K562 (cell line): Measurements from ENCODE around the gene FSTL4. TPM values are rescaled to one million over a fixed set of nuclear protein-coding genes. Genes with fewer than 3 reads are reported as not detected.

ENCODE experiments used
- ATAC-seq: fragments of 200-7000 bp; cut with Tn5 transposase; 3 replicates; pipeline ENCODE4 v1.9.1; 2020; ENCODE audit warnings: moderate library complexity
- BruUV-seq: library from RNA; stranded (reverse); fragments of 400-500 nt; replicated peaks from 2 replicates; lab custom pipeline; 2021; lab: Mats Ljungman, UMichigan
- CTCF ChIA-PET: fragments of 300-600 bp; formaldehyde crosslinking; extraction: SDS; loops from one replicate; lab custom pipeline; 2021; ENCODE audit warnings: low intra/inter-chr PET ratio; lab: Yijun Ruan, JAX
- POLR2A ChIA-PET: fragments of 300-600, 350-650 bp; sonication (Branson Sonifier 250); formaldehyde crosslinking; extraction: SDS; loops from one replicate; lab custom pipeline; 2021; ENCODE audit warnings: antibody characterized with exemption, inconsistent platforms; lab: Yijun Ruan, JAX
- DNase-seq, 4 experiments: peaks; one replicate each; pipeline versions ENCODE4 v3.0.0 to v3.0.0-alpha.2; 2011 to 2018; ENCODE audit warnings: low spot score in 3 of 4, mixed read lengths in 3 of 4; ENCODE audit errors: extremely low read depth in 1 of 4
- FAIRE-seq: peaks from 2 replicates; lab custom pipeline; 2011; peaks lifted over from hg19 to GRCh38; lab: Jason Lieb, UNC
- H2AFZ ChIP-seq: 2 replicates; pipeline ENCODE4 v1.6.0; 2011; ENCODE audit warnings: low read depth, low read length, control low read depth, inconsistent platforms
- H3K27ac ChIP-seq: fragments of 200-600 bp; 3 replicates; pipeline ENCODE4 v1.8.0; 2011; ENCODE audit warnings: low read depth, mild to moderate bottlenecking, control low read depth, inconsistent platforms, low read length, moderate library complexity, mixed read lengths; ENCODE audit errors: extremely low read depth
- H3K27me3 ChIP-seq, 2 experiments: fragments of 300-600 bp in 1 of 2; 2 replicates in 1 of 2; 3 replicates in 1 of 2; pipeline versions ENCODE4 v1.6.0 to v1.8.0; 2011; ENCODE audit warnings: inconsistent platforms in 2 of 2, low read length in 2 of 2, mild to moderate bottlenecking in 1 of 2, mixed read lengths in 1 of 2, moderate library complexity in 1 of 2; ENCODE audit not compliant: control insufficient read depth in 2 of 2, insufficient read depth in 2 of 2
- H3K36me3 ChIP-seq: fragments of 300-600 bp; 3 replicates; pipeline ENCODE4 v1.8.0; 2011; ENCODE audit warnings: mild to moderate bottlenecking, low read length, inconsistent platforms; ENCODE audit not compliant: control insufficient read depth, insufficient read depth
- H3K4me1 ChIP-seq, 2 experiments: fragments of 200-600 bp in 1 of 2; replicated peaks in 1 of 2; 2 replicates in 1 of 2; 3 replicates in 1 of 2; pipeline versions ENCODE4 v1.5.1 to v1.8.0; 2011; ENCODE audit warnings: inconsistent platforms in 2 of 2, low read length in 2 of 2, mild to moderate bottlenecking in 1 of 2, mixed read lengths in 1 of 2, moderate library complexity in 1 of 2; ENCODE audit not compliant: control insufficient read depth in 2 of 2, insufficient read depth in 2 of 2
- H3K4me2 ChIP-seq: 2 replicates; pipeline ENCODE4 v1.6.1; 2011; ENCODE audit warnings: low read length, control low read depth, inconsistent platforms, mixed read lengths; ENCODE audit not compliant: insufficient read depth
- H3K4me3 ChIP-seq: fragments of 200-600 bp; sonication (generic), shearing (Covaris generic); 2 replicates; pipeline ENCODE4 v1.5.1; 2016; ENCODE audit warnings: control low read depth, inconsistent platforms
- H3K79me2 ChIP-seq: fragments of 200-600 bp; 3 replicates; pipeline ENCODE4 v1.8.0; 2011; ENCODE audit warnings: low read length, inconsistent platforms; ENCODE audit not compliant: control insufficient read depth, insufficient read depth
- H3K9ac ChIP-seq, 2 experiments: 2 replicates each; pipeline versions ENCODE4 v1.6.0 to v1.6.1; 2011; ENCODE audit warnings: low read depth in 2 of 2, low read length in 2 of 2, control low read depth in 1 of 2, inconsistent platforms in 1 of 2, mild to moderate bottlenecking in 1 of 2, mixed read lengths in 1 of 2; ENCODE audit not compliant: insufficient read depth in 1 of 2
- H3K9me1 ChIP-seq: one replicate; pipeline ENCODE4 v1.6.0; 2011; ENCODE audit warnings: inconsistent platforms, mild to moderate bottlenecking, low read length, moderate library complexity; ENCODE audit not compliant: control insufficient read depth, insufficient read depth
- H3K9me3 ChIP-seq: replicated peaks from 2 replicates; pipeline ENCODE4 v1.5.1; 2011; ENCODE audit warnings: low read depth, low read length, inconsistent platforms; ENCODE audit not compliant: control insufficient read depth, insufficient read depth
- H4K20me1 ChIP-seq: replicated peaks from 2 replicates; pipeline ENCODE4 v1.6.1; 2011; ENCODE audit warnings: low read length, inconsistent platforms, mixed read lengths; ENCODE audit not compliant: control insufficient read depth, insufficient read depth
- ARID1B ChIP-seq: fragments of 450-650 bp; IDR thresholded peaks from 2 replicates; pipeline ENCODE4 v1.6.1; 2016; ENCODE audit warnings: antibody characterized with exemption, mild to moderate bottlenecking, inconsistent platforms
- CAMTA2 ChIP-seq: fragments of 250-450 bp; sonication (Bioruptor Pico); conservative IDR thresholded peaks from 2 replicates; pipeline ENCODE4 v1.5.1; 2022
- CBFA2T3 ChIP-seq: fragments of 450-650 bp; IDR thresholded peaks from 2 replicates; pipeline ENCODE4 v1.6.1; 2017
- CBFB ChIP-seq: sonication (generic); formaldehyde crosslinking; IDR thresholded peaks from 2 replicates; pipeline ENCODE4 v1.4.0; 2020; ENCODE audit warnings: mild to moderate bottlenecking, missing genetic modification reagents
- EHMT2 ChIP-seq: fragments of 450-650 bp; IDR thresholded peaks from 2 replicates; pipeline ENCODE4 v1.6.1; 2018; ENCODE audit warnings: antibody characterized with exemption
- ESRRA ChIP-seq: fragments of 450-650 bp; IDR thresholded peaks from 2 replicates; pipeline ENCODE4 v1.6.1; 2014; ENCODE audit warnings: low read depth, mild to moderate bottlenecking, moderate library complexity, borderline replicate concordance
- HNRNPL ChIP-seq: fragments of 200-400 bp; formaldehyde crosslinking; IDR thresholded peaks from 2 replicates; pipeline ENCODE4 v1.6.1; 2017; ENCODE audit warnings: low read depth, mild to moderate bottlenecking, low read length
- RAD21 ChIP-seq, 2 experiments: fragments of 250-450 bp in 1 of 2; fragments of 450-650 bp in 1 of 2; sonication (Bioruptor Pico) in 1 of 2; formaldehyde crosslinking in 1 of 2; IDR thresholded peaks in 1 of 2; conservative IDR thresholded peaks in 1 of 2; 2 replicates each; pipeline versions ENCODE4 v1.4.0 to v1.8.0; 2020 to 2022; ENCODE audit warnings: mild to moderate bottlenecking in 2 of 2, moderate library complexity in 1 of 2
- REST ChIP-seq, 2 experiments: fragments of 450-650 bp; formaldehyde crosslinking in 1 of 2; IDR thresholded peaks; 2 replicates each; pipeline versions ENCODE4 v1.4.0 to v1.6.1; 2014 to 2020; ENCODE audit warnings: mild to moderate bottlenecking in 2 of 2, borderline replicate concordance in 1 of 2, low read depth in 1 of 2
- TAL1 ChIP-seq: fragments of 450-650 bp; IDR thresholded peaks from 2 replicates; pipeline ENCODE4 v1.6.1; 2016; ENCODE audit warnings: mild to moderate bottlenecking
- TEAD4 ChIP-seq, 2 experiments: sonication (generic) in 1 of 2; formaldehyde crosslinking in 1 of 2; IDR thresholded peaks; 2 replicates each; pipeline versions ENCODE4 v1.6.1 to v1.8.0; 2012 to 2022; ENCODE audit warnings: borderline replicate concordance in 1 of 2, inconsistent platforms in 1 of 2, low read length in 1 of 2, mild to moderate bottlenecking in 1 of 2, missing genetic modification reagents in 1 of 2
- ZC3H8 ChIP-seq: fragments of 450-650 bp; IDR thresholded peaks from 2 replicates; pipeline ENCODE4 v1.6.1; 2017
- ZNF133 ChIP-seq: fragments of 250-450 bp; sonication (Bioruptor Pico); IDR thresholded peaks from 2 replicates; pipeline ENCODE4 v1.4.0; 2020; ENCODE audit warnings: mild to moderate bottlenecking
- ZNF197 ChIP-seq: fragments of 200-800 bp; sonication (Bioruptor generic); IDR thresholded peaks from 2 replicates; pipeline ENCODE4 v1.6.1; 2016; ENCODE audit warnings: low read depth, missing genetic modification characterization, missing compliant biosample characterization
- WGBS: fragments of 100-300 bp; shearing (Covaris generic); methylation state at CpG from one replicate; pipeline ENCODE4 v1.1.6; 2016; ENCODE audit warnings: low coverage, mixed read lengths; ENCODE audit not compliant: insufficient coverage; ENCODE audit errors: missing lambda C conversion rate; 5-methylcytosine and 5-hydroxymethylcytosine counted together
- in situ Hi-C: fragments of 300-500 bp; cut with MboI; formaldehyde crosslinking; loops from 4 replicates; pipeline ENCODE4 v1.15.0; 2018; ENCODE audit warnings: inconsistent platforms, mixed read lengths
- intact Hi-C: fragments of 100-400 bp; cut with micrococcal nuclease; formaldehyde crosslinking; loops from 2 replicates; pipeline ENCODE4 v1.14.2; 2022
- polyA plus RNA-seq, 8 experiments: library from polyadenylated mRNA; depleted of rRNA in 4 of 8; stranded (reverse) in 5 of 8; unstranded in 3 of 8; fragments of >200 nt; fragmentation: Nextera tagmentation in 2 of 8; fragmentation: Illumina TruSeq in 1 of 8; extraction: Ambion mirVana in 2 of 8; extraction: Trizol in 1 of 8; gene quantifications; 2 replicates each; pipeline versions ENCODE4 v1.2.1 to v1.2.3, GENCODE V29; 2011 to 2014; ENCODE audit warnings: inconsistent platforms in 1 of 8, missing spikeins in 1 of 8
- total RNA-seq, 7 experiments: library from RNA; depleted of rRNA in 6 of 7; stranded (reverse); fragments of >200 nt in 6 of 7; fragmentation: Illumina TruSeq in 2 of 7; extraction: Trizol in 2 of 7; gene quantifications; 2 replicates each; pipeline versions ENCODE4 v1.2.1 to v1.2.3, GENCODE V29; 2011 to 2021; ENCODE audit warnings: low replicate concordance in 1 of 7

The FSTL4 gene
- total and polyA plus RNA-seq, 9 of the 15 experiments (the other 6 are each of a cell fraction or from before 2014, with no cell fraction given), result 0.08 to 0.18 (median 0.10) TPM; not detected in 5

DNA sequence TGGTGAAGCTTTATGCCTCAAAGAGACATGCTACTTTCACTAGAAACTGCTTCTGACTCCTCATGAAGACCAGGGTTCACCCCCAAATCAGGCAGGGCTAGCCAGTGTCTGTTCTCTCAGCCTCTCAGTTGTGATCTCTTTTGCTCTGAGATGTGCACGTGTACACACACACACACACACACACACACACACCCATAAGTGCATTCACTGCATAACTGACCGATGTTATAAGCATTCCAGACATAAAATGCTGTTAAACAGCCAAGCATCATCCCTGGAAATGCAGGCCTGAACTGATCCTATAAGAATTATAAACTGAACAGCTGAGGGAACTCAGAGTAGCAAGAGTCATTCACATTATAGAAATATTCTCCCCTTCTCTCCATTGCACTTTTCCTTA is 85.0 kb downstream of the FSTL4 start (continued):
- TF ChIP-seq ESRRA (no peak), CAMTA2 (CRISPR knock-in tag) (no peak), ZNF133 (CRISPR knock-in tag) (no peak), CBFB (no peak)

DNA sequence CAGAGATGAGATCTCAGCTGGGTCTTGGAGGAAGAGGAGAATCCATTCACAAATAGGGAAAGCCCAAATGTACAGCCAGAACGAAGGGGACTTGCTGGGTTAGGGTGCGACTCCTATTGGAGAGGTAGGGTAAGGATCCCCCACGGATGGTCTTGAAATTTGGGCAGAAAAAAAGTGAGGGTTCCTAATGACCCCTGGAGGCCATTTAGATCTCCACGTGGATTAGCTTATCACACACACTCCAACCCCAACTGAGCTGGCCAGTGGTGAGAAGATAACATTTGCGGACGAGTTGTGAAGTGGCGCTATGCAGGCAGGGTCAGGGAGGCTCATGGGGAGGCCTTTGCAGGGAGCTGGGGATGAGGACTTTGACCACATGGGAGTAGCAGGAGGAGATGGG is 86.0 kb downstream of the FSTL4 start:
- Histone ChIP-seq H3K27me3 (peaks cover 17 to 56% of the 10 kb centered on the region in 2 experiments; a peak in 4 of 5 replicates), H3K36me3 (no peaks in the 10 kb centered on the region), H3K9ac (no peak overlapping the region), H2AFZ (no peak overlapping the region), H3K4me3 (no peak overlapping the region), H3K9me1 (no peaks in the 10 kb centered on the region), H3K27ac (no peak overlapping the region), H3K4me2 (no peak overlapping the region), H3K4me1 (peaks cover 3% of the 10 kb centered on the region in 2 experiments; a peak in 2 of 5 replicates), H3K9me3 (no peaks in the 10 kb centered on the region), H4K20me1 (0 out of 2 replicates have a peak, but pooled peaks cover 5% of the 10 kb centered on the region), H3K79me2 (no peaks in the 10 kb centered on the region)
- DNase-seq (peak; percentile 22 to 34 (median 24)), FAIRE-seq (no peak), ATAC-seq (peak; percentile 66)
- ChIA-PET POLR2A (interaction anchor here (0.7 to 2.3 kb wide), 3 partner anchors 16 to 494 kb away, joined by 3 to 8 read pairs (median 3); no protein-coding TSS in a partner anchor), CTCF (no interaction called here)
- in situ Hi-C loops (no loop called here), intact Hi-C loops (no loop called here)
- no TSS peak for BruUV-seq
- 5% methylated on average over 7 of the region's 7 CpGs for WGBS
- TF ChIP-seq HNRNPL, result no peak
- no peak for TF ChIP-seq ZC3H8
- TF ChIP-seq EHMT2, result peak; percentile 35; the same call in 1 of the 2 replicates
- TF ChIP-seq ZNF197 (CRISPR knock-in tag), result no peak
- TF ChIP-seq REST (IDR thresholded peaks at IDR 0.05; ENCODE audit: borderline replicate concordance), result peak; percentile 12; the same call in 1 of the 2 replicates
- TF ChIP-seq REST (CRISPR knock-in tag; IDR thresholded peaks at IDR 0.05; ENCODE audit: low read depth), result no peak
- peak; percentile 46; the same call in 1 of the 2 replicates for TF ChIP-seq TEAD4 (IDR thresholded peaks at IDR 0.05; ENCODE audit: low read length)
- no peak for TF ChIP-seq TEAD4 (CRISPR knock-in tag; IDR thresholded peaks at IDR 0.05; ENCODE audit: borderline replicate concordance)
- TF ChIP-seq RAD21 (CRISPR knock-in tag; conservative IDR thresholded peaks at IDR 0.05 in 1 of 2, IDR thresholded peaks at IDR 0.05 in 1 of 2), result 0 out of 4 replicates have a peak, but pooled peaks of 1 of the 2 experiments have one; percentile 7
- peak; percentile 57; the same call in 1 of the 2 replicates for TF ChIP-seq TAL1
- TF ChIP-seq ARID1B, result peak; percentile 42; the same call in 1 of the 2 replicates
- TF ChIP-seq CBFA2T3, result peak; percentile 48
